ENCODE measurements around the gene ATP10B.

DNA sequence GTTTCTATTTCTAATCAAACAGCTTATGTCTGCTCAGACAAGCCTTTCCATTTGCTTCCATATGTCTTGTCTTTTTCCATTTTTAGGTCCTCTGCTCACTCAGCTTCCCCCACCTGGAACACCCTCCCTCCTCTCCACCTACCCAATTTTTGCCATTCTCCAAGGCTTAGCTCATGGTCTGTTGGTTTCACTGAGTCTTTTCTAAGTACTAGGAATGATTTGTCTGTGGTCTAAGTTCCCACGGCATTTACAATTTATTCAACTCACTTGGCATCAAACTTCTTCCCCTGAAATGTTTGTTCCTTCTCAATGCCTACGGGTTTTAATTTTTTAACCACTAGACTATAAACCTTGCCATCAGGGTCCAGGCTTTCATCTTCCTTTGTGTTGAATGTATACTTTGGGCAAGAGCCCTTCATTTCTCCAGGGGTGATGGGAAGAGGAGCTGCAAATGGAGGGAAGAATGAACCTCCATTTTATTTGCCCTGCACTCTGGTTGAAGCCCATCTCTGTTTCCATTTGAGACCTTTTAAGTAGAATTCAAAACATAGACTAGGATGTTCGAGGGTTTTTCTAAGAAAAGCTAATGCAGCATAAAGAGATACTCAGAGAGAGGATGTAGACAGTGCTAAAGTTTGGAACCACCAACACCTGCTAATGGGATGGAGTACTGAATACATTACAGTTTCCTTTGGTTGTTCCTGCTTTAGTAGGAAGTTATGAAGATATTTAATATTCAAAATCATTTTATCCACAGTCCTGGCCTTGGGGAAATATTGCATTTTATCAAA is 326.3 kb downstream of the ATP10B start:
- TF ChIP-seq, protein P1, sequence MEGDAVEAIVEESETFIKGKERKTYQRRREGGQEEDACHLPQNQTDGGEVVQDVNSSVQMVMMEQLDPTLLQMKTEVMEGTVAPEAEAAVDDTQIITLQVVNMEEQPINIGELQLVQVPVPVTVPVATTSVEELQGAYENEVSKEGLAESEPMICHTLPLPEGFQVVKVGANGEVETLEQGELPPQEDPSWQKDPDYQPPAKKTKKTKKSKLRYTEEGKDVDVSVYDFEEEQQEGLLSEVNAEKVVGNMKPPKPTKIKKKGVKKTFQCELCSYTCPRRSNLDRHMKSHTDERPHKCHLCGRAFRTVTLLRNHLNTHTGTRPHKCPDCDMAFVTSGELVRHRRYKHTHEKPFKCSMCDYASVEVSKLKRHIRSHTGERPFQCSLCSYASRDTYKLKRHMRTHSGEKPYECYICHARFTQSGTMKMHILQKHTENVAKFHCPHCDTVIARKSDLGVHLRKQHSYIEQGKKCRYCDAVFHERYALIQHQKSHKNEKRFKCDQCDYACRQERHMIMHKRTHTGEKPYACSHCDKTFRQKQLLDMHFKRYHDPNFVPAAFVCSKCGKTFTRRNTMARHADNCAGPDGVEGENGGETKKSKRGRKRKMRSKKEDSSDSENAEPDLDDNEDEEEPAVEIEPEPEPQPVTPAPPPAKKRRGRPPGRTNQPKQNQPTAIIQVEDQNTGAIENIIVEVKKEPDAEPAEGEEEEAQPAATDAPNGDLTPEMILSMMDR (IDR thresholded peaks at IDR 0.05) = no peak
- no peak for TF ChIP-seq POLR2A (IDR thresholded peaks at IDR 0.05)
